Calu3 (cell line): Measurements from ENCODE around the gene ADGRL2. TPM values are rescaled to one million over a fixed set of nuclear protein-coding genes. Genes with fewer than 3 reads are reported as not detected.

Experiments
- BruUV-seq: library from RNA; stranded (reverse); fragments of 400-500 nt; replicated peaks from 2 replicates; lab custom pipeline; 2021; lab: Mats Ljungman, UMichigan
- CTCF ChIA-PET: fragments of 300-600 bp; sonication (Branson Sonifier 250); formaldehyde crosslinking; loops from one replicate; lab custom pipeline; 2022; ENCODE audit warnings: antibody characterized with exemption; lab: Charles Lee
- DNase-seq: peaks from one replicate; pipeline ENCODE4 v3.0.0; 2022
- H3K27ac Mint-ChIP-seq: one replicate; pipeline ENCODE4 v1.8.0; 2022; ENCODE audit warnings: mixed read lengths; ENCODE audit not compliant: unreplicated experiment
- H3K27me3 Mint-ChIP-seq: one replicate; pipeline ENCODE4 v1.8.0; 2022; ENCODE audit warnings: mixed read lengths; ENCODE audit not compliant: unreplicated experiment
- H3K36me3 Mint-ChIP-seq: one replicate; pipeline ENCODE4 v1.8.0; 2022; ENCODE audit warnings: mild to moderate bottlenecking, moderate library complexity, mixed read lengths; ENCODE audit not compliant: insufficient read depth, unreplicated experiment
- H3K4me1 Mint-ChIP-seq: one replicate; pipeline ENCODE4 v1.8.0; 2022; ENCODE audit warnings: mild to moderate bottlenecking, low read depth, mixed read lengths; ENCODE audit not compliant: unreplicated experiment
- H3K4me3 Mint-ChIP-seq: one replicate; pipeline ENCODE4 v1.8.0; 2022; ENCODE audit warnings: mild to moderate bottlenecking, low read depth, moderate library complexity, mixed read lengths; ENCODE audit not compliant: unreplicated experiment
- H3K9me3 Mint-ChIP-seq: one replicate; pipeline ENCODE4 v1.8.0; 2022; ENCODE audit warnings: low read depth, mixed read lengths; ENCODE audit not compliant: unreplicated experiment
- intact Hi-C: fragments of 100-400 bp; cut with micrococcal nuclease; formaldehyde crosslinking; loops from one replicate; pipeline ENCODE4 v1.10.0; 2022; ENCODE audit not compliant: unreplicated experiment
- total RNA-seq: library from RNA; stranded (reverse); gene quantifications from 2 replicates; pipeline ENCODE4 v1.2.3, GENCODE V29; 2022
- TF ChIP-seq, protein P1 (sequence below): fragments of 200-600 bp; IDR thresholded peaks from one replicate; pipeline ENCODE4 v1.8.0; 2022; ENCODE audit warnings: antibody characterized with exemption; ENCODE audit not compliant: unreplicated experiment

ADGRL2 gene
- total RNA-seq, 1 experiment from 2014 or later, result 72.3 TPM

DNA sequence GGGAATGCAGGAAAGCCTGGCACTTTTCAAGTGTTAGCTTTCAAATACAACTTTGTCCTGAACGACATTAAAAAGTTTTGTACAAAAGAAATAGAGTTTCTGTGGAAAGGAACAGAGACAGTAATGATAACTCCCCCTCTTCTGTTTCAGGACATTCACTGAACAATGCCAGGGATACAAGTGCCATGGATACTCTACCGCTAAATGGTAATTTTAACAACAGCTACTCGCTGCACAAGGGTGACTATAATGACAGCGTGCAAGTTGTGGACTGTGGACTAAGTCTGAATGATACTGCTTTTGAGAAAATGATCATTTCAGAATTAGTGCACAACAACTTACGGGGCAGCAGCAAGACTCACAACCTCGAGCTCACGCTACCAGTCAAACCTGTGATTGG, 189.5 kb downstream of the ADGRL2 start:
- intact Hi-C loops, result no loop called here
- Mint-ChIP-seq H3K9me3 (no peaks in the 10 kb centered on the region), H3K36me3 (no peaks in the 10 kb centered on the region), H3K27ac (no peak overlapping the region), H3K4me3 (no peak overlapping the region), H3K4me1 (no peaks in the 10 kb centered on the region), H3K27me3 (no peaks in the 10 kb centered on the region)
- CTCF ChIA-PET, result no interaction called here
- no peak for DNase-seq
- BruUV-seq, result no TSS peak
- TF ChIP-seq, protein P1, sequence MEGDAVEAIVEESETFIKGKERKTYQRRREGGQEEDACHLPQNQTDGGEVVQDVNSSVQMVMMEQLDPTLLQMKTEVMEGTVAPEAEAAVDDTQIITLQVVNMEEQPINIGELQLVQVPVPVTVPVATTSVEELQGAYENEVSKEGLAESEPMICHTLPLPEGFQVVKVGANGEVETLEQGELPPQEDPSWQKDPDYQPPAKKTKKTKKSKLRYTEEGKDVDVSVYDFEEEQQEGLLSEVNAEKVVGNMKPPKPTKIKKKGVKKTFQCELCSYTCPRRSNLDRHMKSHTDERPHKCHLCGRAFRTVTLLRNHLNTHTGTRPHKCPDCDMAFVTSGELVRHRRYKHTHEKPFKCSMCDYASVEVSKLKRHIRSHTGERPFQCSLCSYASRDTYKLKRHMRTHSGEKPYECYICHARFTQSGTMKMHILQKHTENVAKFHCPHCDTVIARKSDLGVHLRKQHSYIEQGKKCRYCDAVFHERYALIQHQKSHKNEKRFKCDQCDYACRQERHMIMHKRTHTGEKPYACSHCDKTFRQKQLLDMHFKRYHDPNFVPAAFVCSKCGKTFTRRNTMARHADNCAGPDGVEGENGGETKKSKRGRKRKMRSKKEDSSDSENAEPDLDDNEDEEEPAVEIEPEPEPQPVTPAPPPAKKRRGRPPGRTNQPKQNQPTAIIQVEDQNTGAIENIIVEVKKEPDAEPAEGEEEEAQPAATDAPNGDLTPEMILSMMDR, result no peak

DNA sequence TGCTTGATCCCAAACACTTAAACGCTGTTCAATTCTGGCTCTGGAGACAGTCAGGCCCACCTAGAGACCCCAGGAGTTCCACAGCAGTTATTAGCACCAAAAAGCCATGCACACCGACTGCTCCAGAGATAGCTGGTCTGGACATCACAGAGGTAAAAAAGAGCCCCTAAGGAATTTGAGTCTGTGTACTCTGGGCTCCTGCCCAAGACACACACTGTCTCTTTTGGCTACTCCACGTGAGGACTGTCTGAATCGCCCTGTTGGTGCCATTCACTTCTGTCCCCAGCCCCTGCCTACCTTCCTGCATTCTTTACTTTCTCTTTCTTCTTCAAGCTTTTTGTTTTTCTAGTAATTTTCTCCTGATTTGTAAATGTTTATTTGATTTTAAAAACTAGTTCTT, 197.4 kb downstream of the ADGRL2 start:
- intact Hi-C loops, result no loop called here
- H3K36me3 Mint-ChIP-seq, result no peaks in the 10 kb centered on the region
- no peaks in the 10 kb centered on the region for H3K9me3 Mint-ChIP-seq
- no peak overlapping the region for H3K27ac Mint-ChIP-seq
- TF ChIP-seq, protein P1, result no peak
- H3K4me3 Mint-ChIP-seq, result no peak overlapping the region
- CTCF ChIA-PET, result no interaction called here
- no peaks in the 10 kb centered on the region for H3K27me3 Mint-ChIP-seq
- no peak for DNase-seq
- no peaks in the 10 kb centered on the region for H3K4me1 Mint-ChIP-seq
- BruUV-seq, result no TSS peak

DNA sequence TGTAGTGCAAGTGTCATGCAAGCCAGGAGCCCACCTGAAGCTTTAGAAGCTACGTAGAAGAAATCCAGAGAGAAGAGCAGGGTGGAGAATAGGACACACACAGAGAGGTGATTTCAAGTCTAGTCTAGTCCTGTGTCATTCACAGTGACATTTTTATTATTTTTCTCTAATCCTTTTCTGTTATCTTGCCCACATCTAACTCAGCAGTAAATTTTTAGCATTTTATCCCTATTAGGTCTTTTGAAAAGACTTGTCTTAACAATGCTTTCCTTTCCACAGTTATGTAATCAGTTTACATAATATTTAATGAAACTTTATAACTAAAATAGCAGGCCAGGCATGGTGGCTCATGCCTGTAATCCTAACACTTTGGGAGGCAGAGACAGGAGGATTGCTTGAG, 198.6 kb downstream of the ADGRL2 start:
- intact Hi-C loops, result no loop called here
- Mint-ChIP-seq H3K9me3 (no peaks in the 10 kb centered on the region), H3K27me3 (no peaks in the 10 kb centered on the region), H3K4me1 (no peaks in the 10 kb centered on the region), H3K4me3 (no peak overlapping the region), H3K27ac (no peak overlapping the region), H3K36me3 (no peaks in the 10 kb centered on the region)
- TF ChIP-seq, protein P1, result no peak
- CTCF ChIA-PET, result no interaction called here
- no peak for DNase-seq
- no TSS peak for BruUV-seq

- no peaks in the 10 kb centered on the region for H3K27me3 Mint-ChIP-seq
- H3K4me1 Mint-ChIP-seq, result no peaks in the 10 kb centered on the region
- H3K27ac Mint-ChIP-seq, result no peak overlapping the region
- no TSS peak for BruUV-seq
- no peak overlapping the region for H3K4me3 Mint-ChIP-seq
- DNase-seq, result no peak
- no peaks in the 10 kb centered on the region for H3K36me3 Mint-ChIP-seq
- CTCF ChIA-PET, result no interaction called here
- no peaks in the 10 kb centered on the region for H3K9me3 Mint-ChIP-seq
- intact Hi-C loops, result no loop called here
- TF ChIP-seq, protein P1, result no peak
Observed at GRCh38 chr1:82000221-82000620, 199.5 kb downstream of the ADGRL2 start.
